Activated CD8-positive, alpha-beta memory T cell treated with anti-CD3 and anti-CD28 coated beads for 4 hours (primary cell): Measurements from ENCODE around the gene LRRC55.
"Not testable (repeated sequence)": the region's sequence is repeated elsewhere in the genome, so short reads cannot be mapped to it uniquely, and the experiment has no call there.

Experiments used
- DNase-seq, 2 donors: peaks; one replicate each; pipeline ENCODE4 v3.0.0-alpha.2; 2020; ENCODE audit warnings: low read depth in 2 of 2

The LRRC55 gene

GRCh38 chr11:57161351-57161750 lies 20.4 kb upstream of the LRRC55 start:
- DNase-seq, result no peak

GRCh38 chr11:57162179-57162898 lies 19.4 kb upstream of the LRRC55 start:
- DNase-seq, result no peak

GRCh38 chr11:57163160-57163868 lies 18.4 kb upstream of the LRRC55 start:
- no peak for DNase-seq

- DNase-seq, result no peak
These were observed 17.4 kb upstream of the LRRC55 start for GRCh38 chr11:57164317-57164716.

- no peak for DNase-seq
These were observed 14.5 kb upstream of the LRRC55 start for GRCh38 chr11:57167125-57167846.

GRCh38 chr11:57169732-57170313 lies 11.9 kb upstream of the LRRC55 start:
- DNase-seq, result not testable (repeated sequence)

- no peak for DNase-seq
These were observed 9.7 kb upstream of the LRRC55 start for GRCh38 chr11:57172031-57172430.

- DNase-seq, result no peak
These were observed 7.1 kb upstream of the LRRC55 start for GRCh38 chr11:57174656-57175055.

- no peak for DNase-seq
These were observed 6.3 kb upstream of the LRRC55 start for GRCh38 chr11:57175478-57175877.

- no peak for DNase-seq
These were observed 3.4 kb upstream of the LRRC55 start for GRCh38 chr11:57178334-57178733.

- no peak for DNase-seq
These were observed 2.1 kb upstream of the LRRC55 start for GRCh38 chr11:57179681-57180080.

- no peak for DNase-seq
These were observed 1.6 kb upstream of the LRRC55 start for GRCh38 chr11:57180081-57180561.

GRCh38 chr11:57180964-57181363 lies 789 bp upstream of the LRRC55 start:
- no peak for DNase-seq

- DNase-seq, result no peak
These were observed 1.1 kb downstream of the LRRC55 start for GRCh38 chr11:57182896-57183295.

GRCh38 chr11:57190548-57190947 lies 8.8 kb downstream of the LRRC55 start:
- no peak for DNase-seq

GRCh38 chr11:57191311-57192219 lies 9.8 kb downstream of the LRRC55 start:
- no peak for DNase-seq

- no peak for DNase-seq
These were observed 10.6 kb downstream of the LRRC55 start for GRCh38 chr11:57192316-57192715.

GRCh38 chr11:57196596-57196995 lies 14.8 kb downstream of the LRRC55 start:
- no peak for DNase-seq

- DNase-seq, result no peak
These were observed 16.0 kb downstream of the LRRC55 start for GRCh38 chr11:57197762-57198161.

- DNase-seq, result no peak
These were observed 17.6 kb downstream of the LRRC55 start for GRCh38 chr11:57199330-57199729.

- DNase-seq, result no peak
These were observed 19.2 kb downstream of the LRRC55 start for GRCh38 chr11:57200917-57201316.
